Left ventricle myocardium superior (tissue), 1 donor: ENCODE results near the gene IL21R. TPM values are rescaled to one million over a fixed set of nuclear protein-coding genes. Genes with fewer than 3 reads are reported as not detected.

Experiments used
- ATAC-seq: fragments of 200-7000 bp; cut with Tn5 transposase; one replicate; pipeline ENCODE4 v1.9.1; 2020; ENCODE audit warnings: mild to moderate bottlenecking, moderate library complexity
- DNase-seq: peaks from one replicate; pipeline ENCODE4 v3.0.0-alpha.2; 2020
- intact Hi-C: fragments of 100-400 bp; cut with micrococcal nuclease; formaldehyde crosslinking; loops from one replicate; pipeline ENCODE4 v1.11.0; 2022
- long read RNA-seq: library from polyadenylated mRNA; unstranded; transcript quantifications from one replicate; pipeline ENCODE4 v2.0.0, GENCODE V29; 2021
- total RNA-seq: library from RNA; stranded (reverse); fragmentation: NEBNext Ultra II Directional; extraction: Animal tissue kit (Norgen Biotek cat#: 25700); gene quantifications from one replicate; pipeline ENCODE4 v1.2.1, GENCODE V29; 2021
- donor health status: DM: no; HTN: yes; CAD: no; lungs with severe emphysema.

The IL21R gene
- total RNA-seq: 0.07 TPM
- long read RNA-seq: 0 reads

- intact Hi-C loops: no loop called here
- DNase-seq: peak; percentile 84
These were observed at the start of gene IL21R for GRCh38 chr16:27401768-27402568. Gene IL21R (plus strand): TSS chr16:27402174. CDS start chr16:27430072, 27,898 bp downstream.

GRCh38 chr16:27353853-27354252 lies 48.1 kb upstream of the IL21R start:
- no peak for ATAC-seq
- intact Hi-C loops: no loop called here

More at GRCh38 chr16:27401768-27402568, at the start of gene IL21R:
- ATAC-seq: peak; percentile 88

GRCh38 chr16:27355610-27356009 lies 46.4 kb upstream of the IL21R start:
- intact Hi-C loops: no loop called here
- peak; percentile 41 for ATAC-seq
- peak; percentile 61 for DNase-seq

More at GRCh38 chr16:27353853-27354252, 48.1 kb upstream of the IL21R start:
- no peak for DNase-seq

GRCh38 chr16:27356794-27357193 lies 45.2 kb upstream of the IL21R start:
- no peak for DNase-seq
- intact Hi-C loops: no loop called here
- no peak for ATAC-seq

GRCh38 chr16:27359051-27359450 lies 42.9 kb upstream of the IL21R start:
- no peak for DNase-seq
- intact Hi-C loops: no loop called here

GRCh38 chr16:27359615-27360014 lies 42.4 kb upstream of the IL21R start:
- ATAC-seq: no peak
- DNase-seq: no peak
- intact Hi-C loops: no loop called here

More at GRCh38 chr16:27359051-27359450, 42.9 kb upstream of the IL21R start:
- no peak for ATAC-seq

- DNase-seq (no peak), ATAC-seq (no peak)
- intact Hi-C loops: no loop called here
These were observed 40.0 kb upstream of the IL21R start for GRCh38 chr16:27361987-27362386.

GRCh38 chr16:27362570-27363245 lies 39.3 kb upstream of the IL21R start:
- no peak for ATAC-seq
- intact Hi-C loops: no loop called here
- DNase-seq: no peak

GRCh38 chr16:27363246-27363632 lies 38.7 kb upstream of the IL21R start:
- ATAC-seq (no peak), DNase-seq (no peak)
- intact Hi-C loops: no loop called here

GRCh38 chr16:27363797-27364196 lies 38.2 kb upstream of the IL21R start:
- intact Hi-C loops: no loop called here
- DNase-seq: no peak
- no peak for ATAC-seq

GRCh38 chr16:27364493-27365141 lies 37.4 kb upstream of the IL21R start:
- no peak for ATAC-seq
- DNase-seq: no peak
- intact Hi-C loops: no loop called here

- ATAC-seq: no peak
- intact Hi-C loops: no loop called here
These were observed 36.6 kb upstream of the IL21R start for GRCh38 chr16:27365142-27366089.

GRCh38 chr16:27366687-27367460 lies 35.1 kb upstream of the IL21R start:
- DNase-seq (no peak), ATAC-seq (peak; percentile 22)
- intact Hi-C loops: no loop called here

More at GRCh38 chr16:27365142-27366089, 36.6 kb upstream of the IL21R start:
- DNase-seq: no peak

GRCh38 chr16:27367461-27368357 lies 34.3 kb upstream of the IL21R start:
- peak; percentile 85 for DNase-seq
- ATAC-seq: peak; percentile 91
- intact Hi-C loops: no loop called here

GRCh38 chr16:27368358-27368722 lies 33.6 kb upstream of the IL21R start:
- DNase-seq: no peak
- intact Hi-C loops: no loop called here

GRCh38 chr16:27369806-27370205 lies 32.2 kb upstream of the IL21R start:
- intact Hi-C loops: no loop called here
- ATAC-seq (no peak), DNase-seq (no peak)

More at GRCh38 chr16:27368358-27368722, 33.6 kb upstream of the IL21R start:
- no peak for ATAC-seq

GRCh38 chr16:27370318-27370717 lies 31.7 kb upstream of the IL21R start:
- no peak for DNase-seq
- intact Hi-C loops: no loop called here
- ATAC-seq: no peak
